Right kidney (tissue), 1 donor: Measurements from ENCODE around the gene ADAP1.
"Not testable (repeated sequence)": the region's sequence is repeated elsewhere in the genome, so short reads cannot be mapped to it uniquely, and the experiment has no call there.

Experiments used
- DNase-seq: peaks from one replicate; pipeline ENCODE4 v3.0.0-alpha.2; 2016

The ADAP1 gene

GRCh38 chr7:960269-960871, 5.9 kb upstream of the ADAP1 start:
- DNase-seq: no peak

DNA sequence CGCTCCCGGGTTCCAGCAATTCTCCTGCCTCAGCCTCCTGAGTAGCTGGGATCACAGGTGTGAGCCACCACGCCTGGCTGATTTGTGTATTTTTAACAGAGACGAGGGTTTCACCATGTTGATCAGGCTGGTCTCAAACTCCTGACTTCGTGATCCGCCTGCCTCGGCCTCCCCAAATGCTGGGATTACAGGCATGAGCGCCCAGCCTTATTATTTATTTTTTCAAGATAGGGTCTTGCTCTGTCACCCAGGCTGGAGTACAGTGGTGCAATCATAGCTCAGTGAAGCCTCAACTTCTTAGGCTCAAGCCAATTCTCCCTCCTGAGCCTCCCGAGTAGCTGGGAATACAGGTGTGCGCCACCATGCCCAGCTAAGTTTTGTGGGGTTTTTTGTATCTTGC, 5.3 kb upstream of the ADAP1 start:
- DNase-seq: not testable (repeated sequence)

GRCh38 chr7:959271-959670, 4.8 kb upstream of the ADAP1 start:
- no peak for DNase-seq

GRCh38 chr7:958221-959200, 4.0 kb upstream of the ADAP1 start:
- DNase-seq: no peak

DNA sequence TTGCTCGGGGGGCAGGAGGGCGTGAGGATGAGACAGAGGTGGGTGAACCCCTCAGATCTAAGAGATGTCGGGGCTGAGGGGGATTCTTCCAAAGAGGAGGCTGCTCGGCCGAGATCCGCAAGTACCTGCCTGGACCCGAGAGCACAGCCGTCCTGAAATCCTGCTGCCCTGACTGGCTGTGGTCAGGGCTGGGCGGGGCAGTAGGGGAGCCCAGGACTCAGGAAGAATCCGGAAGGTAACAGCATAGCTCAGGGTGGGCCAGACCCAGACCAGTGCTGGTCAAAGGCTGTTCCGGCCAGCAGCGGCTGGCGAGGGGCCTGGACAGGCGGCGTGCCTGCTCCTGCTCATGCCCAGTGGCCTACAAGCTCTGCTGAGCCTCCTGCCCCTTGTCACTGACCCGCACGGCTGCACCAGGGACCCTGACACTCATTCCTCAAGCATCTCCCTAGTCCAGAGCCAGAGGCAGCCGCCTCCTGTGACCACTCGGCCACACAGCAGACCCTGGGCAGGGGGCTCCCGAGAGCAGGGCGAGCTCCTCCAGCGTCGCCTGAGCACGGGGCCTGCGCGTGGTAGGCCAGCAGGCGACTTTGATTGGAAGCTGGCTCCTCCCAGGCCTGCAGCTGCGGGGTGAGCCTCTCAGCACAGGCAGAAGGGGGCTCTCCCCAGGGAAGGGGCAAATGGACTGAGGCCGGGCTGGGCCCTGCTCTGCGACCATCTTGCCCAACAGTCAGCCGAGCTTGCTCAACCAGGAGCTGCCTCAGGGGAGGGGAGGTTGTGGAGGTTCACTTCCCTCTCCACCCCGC, 3.1 kb upstream of the ADAP1 start:
- no peak for DNase-seq

- DNase-seq: no peak
Measured at GRCh38 chr7:956031-956430, 1.6 kb upstream of the ADAP1 start.

DNA sequence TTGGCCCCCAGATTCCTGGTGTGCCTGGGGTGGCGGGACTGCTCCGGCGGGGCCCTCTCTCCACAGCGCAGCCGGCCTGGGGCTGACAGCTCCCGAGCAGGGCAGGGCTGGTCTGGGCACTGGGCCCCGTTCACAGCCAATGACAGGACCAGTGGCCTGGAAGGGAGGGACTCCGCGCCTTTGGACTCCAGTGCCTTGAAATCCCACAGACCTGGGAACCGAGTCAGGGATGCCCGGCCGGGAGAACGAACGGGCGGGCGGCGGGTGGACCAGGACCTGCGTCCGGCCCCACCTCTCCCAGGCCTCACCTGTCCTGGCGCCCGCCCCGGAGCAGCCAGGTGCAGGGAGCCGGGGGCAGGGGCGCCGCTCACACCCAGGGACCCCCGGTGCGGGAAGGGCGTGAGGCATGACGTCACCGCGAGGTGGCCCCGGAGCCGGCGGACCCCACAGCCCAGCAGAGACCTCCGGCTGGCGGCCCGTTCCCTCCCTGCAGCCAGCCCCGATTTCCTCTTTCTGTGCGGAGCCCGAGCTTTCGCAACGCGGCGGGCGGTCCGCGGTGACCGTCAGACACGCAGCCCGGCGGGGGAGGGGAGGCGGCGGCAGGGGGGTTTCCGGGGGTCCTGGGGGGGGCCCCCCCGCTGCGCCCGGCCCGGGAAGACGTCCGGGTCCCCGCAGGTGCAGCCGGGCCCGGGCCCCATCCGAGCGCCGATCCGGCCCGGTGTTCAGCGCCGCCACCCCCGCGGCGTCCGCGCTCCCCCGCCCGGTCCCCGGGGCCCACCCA, 743 bp downstream of the ADAP1 start:
- peak; percentile 73 for DNase-seq

DNA sequence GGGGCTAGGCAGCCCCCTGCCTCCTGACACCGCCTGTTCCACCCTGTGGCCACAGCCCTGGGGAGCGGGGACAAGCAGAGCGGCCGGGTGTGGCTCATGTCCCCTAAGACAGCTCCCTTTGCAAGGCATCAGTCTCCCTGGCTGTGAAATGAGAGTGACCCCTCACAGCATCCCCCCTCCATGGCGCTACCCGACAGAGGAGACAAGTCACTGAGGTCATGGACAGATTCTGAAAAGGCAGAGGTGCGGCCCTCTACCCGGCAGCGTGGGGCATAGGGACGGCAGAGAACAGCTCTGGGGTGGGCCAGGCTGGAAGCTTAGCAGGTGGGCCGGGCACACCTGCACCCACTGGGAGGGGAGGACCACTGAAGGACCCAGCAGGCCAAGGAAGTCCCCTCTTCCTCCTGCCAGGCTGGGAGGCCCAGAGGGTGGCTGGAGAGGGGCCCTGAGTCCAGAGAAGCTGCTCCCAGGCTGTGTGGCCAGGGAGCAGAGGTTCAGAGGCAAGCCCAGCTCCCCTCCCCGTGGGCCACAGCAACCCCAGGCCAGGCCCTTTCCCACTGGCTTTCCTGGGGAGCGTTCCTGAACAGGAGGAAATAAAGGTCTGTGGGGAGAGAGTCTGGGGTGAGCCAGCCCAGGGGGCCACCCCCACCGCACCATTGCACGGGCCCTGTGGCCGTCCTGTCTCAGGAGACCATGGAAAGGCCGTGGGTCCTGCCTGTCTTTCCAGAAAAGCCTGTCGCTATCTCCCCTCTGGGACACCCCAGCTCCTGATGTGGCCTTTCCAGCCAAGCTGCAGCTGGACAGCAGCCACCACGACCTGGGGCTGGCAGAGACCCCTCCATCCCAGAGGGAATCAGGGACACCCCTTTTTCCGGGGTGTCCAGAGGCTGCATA, 1.7 kb downstream of the ADAP1 start:
- no peak for DNase-seq

GRCh38 chr7:951881-952547, 2.5 kb downstream of the ADAP1 start:
- no peak for DNase-seq

DNA sequence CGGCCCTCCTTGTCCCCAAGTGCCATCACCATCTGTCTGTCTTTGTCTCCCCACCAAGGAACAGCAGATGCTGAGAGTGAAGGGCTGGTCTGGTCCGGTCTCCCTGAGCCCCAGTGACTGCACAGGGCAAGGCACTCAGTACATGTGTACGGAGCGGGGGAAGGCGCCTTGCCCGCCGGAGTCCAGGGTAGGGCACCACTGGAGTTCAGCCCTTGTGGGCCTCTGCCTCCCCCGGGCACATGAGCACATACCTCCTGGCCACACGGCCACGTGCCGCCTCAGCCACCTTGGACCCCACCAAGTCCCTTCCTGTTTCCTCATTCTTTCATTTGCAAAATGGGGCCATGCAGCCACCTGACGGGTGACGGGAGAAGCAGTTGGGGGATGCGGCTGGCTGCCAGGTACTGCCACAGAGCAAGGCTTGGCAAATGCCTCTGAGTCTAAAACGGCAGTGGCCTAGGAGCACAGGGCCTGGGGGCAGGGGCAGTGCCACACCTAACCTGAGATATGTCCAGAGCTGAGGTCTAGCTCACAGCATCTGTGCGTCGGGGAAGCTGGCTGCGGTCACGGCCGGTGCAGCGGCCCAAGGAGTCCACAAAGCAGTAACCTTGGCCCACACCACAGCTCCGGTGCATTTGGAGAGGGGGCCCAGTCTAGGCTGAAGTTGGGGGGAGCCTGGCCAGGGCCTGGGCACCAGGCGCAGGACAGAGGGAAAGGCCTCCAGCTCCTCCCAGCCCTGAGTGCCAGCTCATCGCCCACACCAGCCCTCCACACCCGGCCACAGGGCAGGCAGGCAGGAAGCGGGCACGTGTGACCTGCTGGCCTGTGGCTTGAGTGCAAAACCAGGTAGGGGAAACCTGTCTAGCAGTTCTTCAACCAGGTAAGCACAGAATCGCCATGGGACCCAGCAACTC, 5.2 kb downstream of the ADAP1 start:
- no peak for DNase-seq

GRCh38 chr7:947391-948210, 6.9 kb downstream of the ADAP1 start:
- no peak for DNase-seq

DNA sequence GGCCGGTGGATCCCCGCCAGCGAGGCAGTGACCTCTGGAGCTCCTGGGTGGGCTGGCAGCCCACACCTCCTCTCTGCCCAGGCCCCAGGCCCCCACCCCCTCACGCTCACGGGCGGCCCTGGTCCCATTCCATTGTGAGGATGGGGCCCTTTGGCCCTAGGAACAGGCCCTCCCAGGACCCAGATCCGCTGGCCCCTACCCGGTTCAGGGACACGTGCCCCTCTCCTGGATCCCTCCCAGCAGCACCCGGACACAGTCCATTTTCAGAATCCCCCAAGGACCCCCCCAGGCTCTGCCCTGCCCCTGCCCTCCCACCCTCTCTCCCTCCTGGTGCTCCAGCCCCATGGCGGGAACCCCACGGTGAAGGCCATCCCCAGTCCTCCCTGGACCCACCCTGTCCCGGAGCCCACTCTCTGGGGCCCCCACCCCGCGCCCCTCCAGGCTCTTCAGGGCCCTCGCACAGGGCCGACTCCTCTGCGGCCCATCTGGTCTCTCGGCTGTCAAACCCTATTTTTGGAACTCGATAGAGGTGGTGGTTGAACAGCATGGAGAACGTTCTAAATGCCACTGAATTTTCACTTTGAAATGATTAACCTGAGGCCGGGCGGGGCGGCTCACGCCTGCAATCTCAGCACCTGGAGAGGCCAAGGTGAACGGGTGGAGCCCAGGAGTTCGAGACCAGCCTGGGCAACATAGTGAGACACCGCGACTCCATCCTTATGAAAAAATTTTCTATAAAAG, 8.1 kb downstream of the ADAP1 start:
- no peak for DNase-seq

DNA sequence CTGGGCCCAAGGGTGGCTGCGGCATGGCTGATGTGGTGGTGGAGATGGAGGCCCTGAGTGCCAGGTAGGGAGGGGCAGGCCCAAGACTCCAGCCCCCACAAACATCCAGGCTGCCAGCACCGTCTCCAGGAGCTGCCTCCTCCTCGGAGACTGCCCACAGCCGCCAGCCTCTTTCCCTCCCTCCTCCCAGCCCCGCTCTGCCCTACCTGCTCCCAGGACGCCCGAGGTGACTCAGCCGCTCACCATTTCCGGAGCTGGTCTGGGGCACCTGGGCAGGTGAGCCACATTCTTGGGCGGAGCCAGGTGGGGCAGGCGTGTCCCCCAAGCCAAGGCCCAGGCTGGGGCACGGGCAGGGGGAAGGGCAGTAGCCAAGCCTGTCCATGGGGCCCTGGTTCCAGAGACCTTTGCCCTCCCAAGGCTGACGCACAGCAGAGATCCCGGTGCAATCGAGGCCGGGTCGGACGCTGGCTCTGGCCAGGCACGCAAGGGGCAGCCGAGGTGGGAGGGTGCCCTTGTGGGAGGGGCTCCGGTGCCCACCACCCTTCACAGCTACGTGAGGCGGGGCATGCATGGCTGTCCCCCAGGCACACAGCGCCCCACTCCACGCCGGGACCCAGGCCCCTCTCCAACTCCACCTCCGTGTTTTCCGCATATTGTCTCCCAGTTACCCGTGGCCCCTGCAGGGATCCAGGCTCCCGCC, 8.8 kb downstream of the ADAP1 start:
- peak; percentile 61 for DNase-seq

DNA sequence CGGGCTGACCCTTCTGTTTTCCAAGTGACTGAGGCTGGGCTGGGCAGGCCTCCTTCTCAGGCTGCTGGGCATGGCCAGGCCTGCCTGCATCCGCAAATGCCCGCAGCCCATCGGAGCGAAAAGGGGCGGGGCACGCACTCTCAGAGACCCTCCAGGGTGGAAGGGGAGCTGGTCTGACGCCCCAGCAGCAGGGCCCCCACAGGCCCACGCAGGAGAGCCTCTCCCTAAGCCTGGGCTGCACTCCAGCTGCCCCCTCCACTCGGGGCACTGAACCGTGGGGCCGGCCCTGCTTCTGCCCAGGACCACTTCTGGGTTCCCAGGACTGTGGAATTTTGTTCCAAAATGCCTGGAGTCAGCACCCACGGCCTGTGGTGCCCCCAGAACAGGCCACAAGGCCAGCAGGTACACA, 9.3 kb downstream of the ADAP1 start:
- DNase-seq: peak; percentile 84

GRCh38 chr7:944744-945143, 9.7 kb downstream of the ADAP1 start:
- DNase-seq: no peak

GRCh38 chr7:943793-944192, 10.7 kb downstream of the ADAP1 start:
- DNase-seq: not testable (repeated sequence)
